ENCODE results near the gene ZDHHC14. TPM values are rescaled to one million over a fixed set of nuclear protein-coding genes. Genes with fewer than 3 reads are reported as not detected.

ZDHHC14 gene
- total RNA-seq, 1 donor from 2014 or later: 9.3 TPM

DNA sequence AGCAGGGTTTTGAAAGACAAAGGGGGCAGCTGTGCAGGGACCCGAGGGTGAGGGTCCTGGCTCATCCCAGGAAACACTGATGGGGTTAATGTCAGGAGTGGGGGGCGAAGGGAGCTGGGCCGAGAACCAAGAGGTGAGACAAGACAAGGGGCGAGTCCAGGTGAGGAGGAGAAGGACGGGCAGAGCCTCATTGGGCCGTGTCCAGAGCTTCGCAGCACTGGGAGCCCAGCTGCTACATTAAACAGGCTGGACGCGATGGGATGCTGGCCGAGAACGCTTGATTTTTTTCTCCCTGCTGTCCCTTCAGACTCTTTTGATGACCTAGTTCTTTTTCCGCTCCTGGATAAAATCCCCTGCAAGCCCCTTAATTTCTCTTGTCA, 269.3 kb downstream of the ZDHHC14 start:
- ATAC-seq: no peak
- no peaks in the 10 kb centered on the region for H3K9me3 ChIP-seq
- H3K36me3 ChIP-seq: peaks cover 10% of the 10 kb centered on the region
- TF ChIP-seq, protein P1, sequence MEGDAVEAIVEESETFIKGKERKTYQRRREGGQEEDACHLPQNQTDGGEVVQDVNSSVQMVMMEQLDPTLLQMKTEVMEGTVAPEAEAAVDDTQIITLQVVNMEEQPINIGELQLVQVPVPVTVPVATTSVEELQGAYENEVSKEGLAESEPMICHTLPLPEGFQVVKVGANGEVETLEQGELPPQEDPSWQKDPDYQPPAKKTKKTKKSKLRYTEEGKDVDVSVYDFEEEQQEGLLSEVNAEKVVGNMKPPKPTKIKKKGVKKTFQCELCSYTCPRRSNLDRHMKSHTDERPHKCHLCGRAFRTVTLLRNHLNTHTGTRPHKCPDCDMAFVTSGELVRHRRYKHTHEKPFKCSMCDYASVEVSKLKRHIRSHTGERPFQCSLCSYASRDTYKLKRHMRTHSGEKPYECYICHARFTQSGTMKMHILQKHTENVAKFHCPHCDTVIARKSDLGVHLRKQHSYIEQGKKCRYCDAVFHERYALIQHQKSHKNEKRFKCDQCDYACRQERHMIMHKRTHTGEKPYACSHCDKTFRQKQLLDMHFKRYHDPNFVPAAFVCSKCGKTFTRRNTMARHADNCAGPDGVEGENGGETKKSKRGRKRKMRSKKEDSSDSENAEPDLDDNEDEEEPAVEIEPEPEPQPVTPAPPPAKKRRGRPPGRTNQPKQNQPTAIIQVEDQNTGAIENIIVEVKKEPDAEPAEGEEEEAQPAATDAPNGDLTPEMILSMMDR (IDR thresholded peaks at IDR 0.05): no peak
- H3K4me1 ChIP-seq: no peaks in the 10 kb centered on the region
- no peak overlapping the region for H3K4me3 ChIP-seq
- no peak for DNase-seq
- H3K27ac ChIP-seq: no peak overlapping the region
- H3K27me3 ChIP-seq (ENCODE audit: low read depth): no peaks in the 10 kb centered on the region
- intact Hi-C loops (cut with DNase I): no loop called here

DNA sequence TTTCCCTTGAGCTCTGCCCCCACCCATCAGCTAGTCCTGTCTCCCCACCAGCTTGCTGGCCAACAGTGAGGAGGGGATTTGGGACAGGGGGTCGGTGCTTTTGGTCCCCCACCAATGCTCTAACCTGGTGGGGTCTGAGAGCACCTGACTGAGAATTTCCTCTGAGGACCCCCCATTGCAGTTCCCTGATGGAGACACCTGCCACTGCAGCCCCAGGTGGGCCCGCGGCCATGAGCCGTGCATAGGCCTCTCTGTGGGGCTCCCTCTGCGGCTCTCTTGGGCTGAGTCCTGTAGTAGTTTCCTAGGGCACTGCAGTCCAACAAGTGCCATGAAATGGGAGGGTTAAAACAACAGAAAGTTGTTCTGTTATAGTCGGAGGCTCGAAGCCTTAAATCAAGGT, 269.8 kb downstream of the ZDHHC14 start:
- Histone ChIP-seq H3K27ac (no peak overlapping the region), H3K4me3 (no peak overlapping the region), H3K27me3 (ENCODE audit: low read depth) (no peaks in the 10 kb centered on the region), H3K36me3 (peaks cover 11% of the 10 kb centered on the region), H3K4me1 (no peaks in the 10 kb centered on the region), H3K9me3 (no peaks in the 10 kb centered on the region)
- ATAC-seq: no peak
- DNase-seq: no peak
- intact Hi-C loops (cut with DNase I): no loop called here
- TF ChIP-seq, protein P1 (IDR thresholded peaks at IDR 0.05): no peak

DNA sequence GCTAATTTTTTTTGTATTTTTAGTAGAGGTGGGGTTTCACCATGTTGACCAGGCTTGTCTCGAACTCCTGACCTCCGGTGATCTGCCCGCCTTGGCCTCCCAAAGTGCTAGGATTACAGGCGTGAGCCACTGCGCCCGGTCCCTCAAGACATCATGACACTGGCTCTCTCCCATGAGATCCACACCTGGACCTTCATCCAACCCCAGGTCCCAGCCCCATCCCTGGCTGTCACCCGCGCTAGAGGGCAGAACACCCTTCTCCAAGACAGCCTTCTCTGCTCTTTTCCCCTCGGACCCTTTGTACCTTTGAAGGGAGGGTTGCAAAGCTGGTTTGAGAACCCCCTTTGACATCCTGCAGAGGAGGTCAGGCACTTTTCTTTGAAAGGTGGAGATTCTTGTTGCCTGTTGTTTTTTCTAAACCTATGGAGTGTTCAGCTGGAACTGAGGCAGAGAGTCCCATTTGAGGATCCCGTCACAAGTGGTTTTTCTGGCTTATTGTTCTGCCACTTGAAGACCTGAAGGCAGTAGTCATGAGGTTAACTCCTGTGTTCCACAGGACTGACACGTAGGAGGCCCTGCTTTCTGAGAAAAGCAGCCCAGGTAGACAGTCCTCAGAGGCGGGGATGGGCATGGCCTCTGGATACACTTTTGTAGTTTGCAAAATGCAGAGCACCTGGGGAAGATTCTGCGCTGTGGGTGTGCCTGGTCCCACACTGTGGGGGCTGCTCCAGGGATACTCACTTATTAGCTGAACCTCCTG, 270.9 kb downstream of the ZDHHC14 start:
- no peak for ATAC-seq
- no peaks in the 10 kb centered on the region for H3K27me3 ChIP-seq (ENCODE audit: low read depth)
- H3K4me3 ChIP-seq: no peak overlapping the region
- DNase-seq: no peak
- no peak overlapping the region for H3K27ac ChIP-seq
- H3K4me1 ChIP-seq: no peaks in the 10 kb centered on the region
- H3K36me3 ChIP-seq: peaks cover 11% of the 10 kb centered on the region
- TF ChIP-seq, protein P1 (IDR thresholded peaks at IDR 0.05): no peak
- no peaks in the 10 kb centered on the region for H3K9me3 ChIP-seq
- intact Hi-C loops (cut with DNase I): no loop called here

DNA sequence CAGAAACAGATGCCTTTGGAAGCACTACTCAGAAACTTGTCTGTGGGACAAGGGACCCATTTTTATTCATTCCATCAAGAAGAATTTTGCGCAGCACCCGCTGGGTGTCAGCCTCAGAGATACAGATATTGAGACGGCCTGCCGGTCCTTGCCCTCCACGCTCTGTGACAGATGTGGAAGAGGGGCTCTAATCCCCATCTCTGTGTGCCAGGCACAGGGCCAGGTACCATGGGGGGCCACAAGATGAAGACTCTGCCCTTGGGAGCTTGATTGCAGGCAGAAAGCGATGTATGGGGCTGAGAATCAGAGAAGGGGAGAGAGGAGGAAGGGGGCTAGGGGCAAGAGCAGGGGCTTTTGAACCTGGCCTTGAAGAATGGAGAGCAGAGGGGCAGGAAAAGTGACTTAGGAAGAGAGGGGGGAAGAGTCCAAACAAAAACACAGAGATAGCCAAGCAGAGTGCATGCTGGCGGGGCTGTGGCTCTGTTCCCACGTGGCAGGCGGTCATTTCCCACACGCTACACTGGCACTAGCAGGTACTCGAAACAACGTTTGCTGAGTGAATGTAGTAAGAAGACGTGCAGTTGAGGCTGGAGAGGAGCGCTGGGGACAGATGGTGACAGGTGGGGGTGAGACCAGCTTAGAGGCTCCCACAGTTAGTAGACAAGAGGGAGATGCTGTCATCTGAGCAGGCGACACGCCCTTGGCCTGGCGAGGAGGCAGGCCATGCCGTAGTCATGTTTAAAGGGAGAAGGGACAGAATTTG, 271.8 kb downstream of the ZDHHC14 start:
- H3K4me1 ChIP-seq: no peaks in the 10 kb centered on the region
- TF ChIP-seq, protein P1 (IDR thresholded peaks at IDR 0.05): no peak
- no peak overlapping the region for H3K27ac ChIP-seq
- ATAC-seq (no peak), DNase-seq (no peak)
- H3K4me3 ChIP-seq: no peak overlapping the region
- H3K36me3 ChIP-seq: peaks cover 16% of the 10 kb centered on the region
- no peaks in the 10 kb centered on the region for H3K27me3 ChIP-seq (ENCODE audit: low read depth)
- intact Hi-C loops (cut with DNase I): no loop called here
- no peaks in the 10 kb centered on the region for H3K9me3 ChIP-seq

DNA sequence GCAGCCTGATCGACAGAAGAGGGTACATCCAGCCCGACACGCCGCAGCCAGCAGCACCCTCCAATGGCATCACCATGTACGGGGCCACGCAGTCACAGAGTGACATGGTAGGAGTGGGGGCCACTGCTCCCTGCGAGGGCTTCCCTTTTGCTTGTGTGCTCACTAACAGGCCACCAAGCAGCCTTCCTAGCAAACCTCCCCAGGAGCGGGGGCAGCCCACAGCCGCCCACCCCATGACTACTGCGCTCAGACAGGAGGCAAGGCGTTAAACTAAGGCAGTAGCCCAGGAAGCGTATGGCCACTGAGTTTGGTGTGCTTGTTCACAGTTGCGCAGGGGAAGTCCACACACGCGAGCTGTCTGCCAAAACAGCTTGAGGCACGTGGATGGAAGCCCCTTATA, 272.5 kb downstream of the ZDHHC14 start:
- intact Hi-C loops (cut with DNase I): no loop called here
- TF ChIP-seq, protein P1 (IDR thresholded peaks at IDR 0.05): no peak
- Histone ChIP-seq H3K9me3 (no peaks in the 10 kb centered on the region), H3K4me1 (no peaks in the 10 kb centered on the region), H3K27me3 (ENCODE audit: low read depth) (no peaks in the 10 kb centered on the region), H3K4me3 (no peak overlapping the region), H3K36me3 (peaks cover 19% of the 10 kb centered on the region), H3K27ac (no peak overlapping the region)
- ATAC-seq (no peak), DNase-seq (no peak)
